ENCODE data around the gene NOS3.
"Not testable (repeated sequence)": the region's sequence is repeated elsewhere in the genome, so short reads cannot be mapped to it uniquely, and the experiment has no call there.

NOS3 gene

DNA sequence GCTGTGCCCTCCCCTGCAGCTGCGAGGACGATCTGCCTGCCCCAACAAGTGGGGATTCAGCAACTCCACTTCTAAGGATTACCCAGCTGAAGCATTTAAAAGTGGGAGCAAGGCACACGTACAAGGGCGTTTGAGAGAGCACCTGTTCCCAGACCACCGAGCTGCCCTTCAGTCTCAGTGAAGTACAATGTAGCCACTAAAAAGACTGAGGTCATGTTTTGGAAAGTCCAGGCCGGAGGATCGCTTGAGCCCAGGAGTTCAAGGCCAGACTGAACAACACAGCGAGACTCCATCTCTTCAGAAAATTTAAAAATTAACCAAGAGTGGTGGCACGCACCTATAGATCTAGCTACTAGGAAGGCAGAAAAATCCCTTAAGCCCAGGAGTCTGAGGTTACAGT, 14.7 kb downstream of the NOS3 start:
- no peak for DNase-seq

DNA sequence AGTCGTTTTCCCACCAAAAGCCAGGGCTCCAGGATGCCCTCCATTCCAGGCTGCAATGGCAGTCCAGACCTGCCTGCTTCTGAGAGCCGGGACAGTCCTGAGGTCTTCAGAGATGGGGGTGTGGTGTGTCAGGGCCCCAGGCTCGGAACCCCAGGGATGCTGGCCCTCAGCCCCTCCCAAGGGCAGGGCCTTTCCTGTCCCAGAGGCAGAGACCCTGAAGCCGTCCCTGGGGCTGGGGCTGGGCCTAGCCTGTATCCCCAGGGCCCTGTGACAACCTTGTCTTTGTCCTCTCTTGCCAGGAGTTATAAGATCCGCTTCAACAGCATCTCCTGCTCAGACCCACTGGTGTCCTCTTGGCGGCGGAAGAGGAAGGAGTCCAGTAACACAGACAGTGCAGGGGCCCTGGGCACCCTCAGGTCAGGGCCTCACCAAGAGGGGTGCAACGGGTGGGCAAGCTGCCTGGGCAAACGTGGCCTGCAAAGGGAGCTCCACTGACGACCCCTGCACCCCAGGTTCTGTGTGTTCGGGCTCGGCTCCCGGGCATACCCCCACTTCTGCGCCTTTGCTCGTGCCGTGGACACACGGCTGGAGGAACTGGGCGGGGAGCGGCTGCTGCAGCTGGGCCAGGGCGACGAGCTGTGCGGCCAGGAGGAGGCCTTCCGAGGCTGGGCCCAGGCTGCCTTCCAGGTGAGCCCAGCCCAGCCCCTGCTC, 15.9 kb downstream of the NOS3 start:
- no peak for DNase-seq

DNA sequence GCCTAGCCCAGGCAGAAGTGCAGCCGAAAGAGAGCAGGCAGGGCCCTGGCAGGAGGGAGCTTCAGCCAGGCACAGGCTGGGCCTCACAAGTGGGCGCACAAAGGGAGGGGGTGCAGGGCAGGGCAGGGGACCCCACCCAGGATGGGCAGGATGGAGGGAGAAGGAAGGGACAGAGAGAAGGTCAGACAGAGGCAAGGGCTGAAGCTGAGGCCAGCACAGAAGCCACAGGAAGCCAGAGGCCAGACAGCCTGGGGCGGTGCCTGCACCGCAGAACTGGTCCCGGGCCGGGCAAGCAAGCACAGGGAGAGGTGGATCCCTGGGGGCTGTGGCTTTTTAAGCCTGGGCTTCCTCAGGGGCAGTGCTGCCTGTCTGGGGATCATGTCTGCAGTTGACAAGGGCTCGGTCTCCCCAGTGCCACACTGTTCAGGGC, 16.7 kb downstream of the NOS3 start:
- DNase-seq: no peak

DNA sequence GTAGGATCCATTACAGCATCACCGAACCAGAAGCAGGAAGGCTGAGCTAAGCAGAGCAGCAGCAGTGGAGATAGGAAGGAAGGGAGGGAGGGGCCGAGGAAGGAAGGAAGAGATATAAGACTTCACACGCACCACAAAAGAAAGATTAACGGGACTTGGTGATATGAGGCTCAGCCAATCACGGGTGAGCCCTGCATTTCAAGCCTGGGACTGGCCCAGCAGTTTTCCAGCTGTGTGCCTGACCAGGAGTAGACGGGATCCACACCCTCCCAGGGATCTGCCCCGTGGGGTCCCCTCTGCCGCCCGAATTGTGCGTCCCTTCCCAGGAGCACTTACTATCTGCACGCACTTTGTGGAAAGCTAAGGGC, 17.3 kb downstream of the NOS3 start:
- DNase-seq: no peak

DNA sequence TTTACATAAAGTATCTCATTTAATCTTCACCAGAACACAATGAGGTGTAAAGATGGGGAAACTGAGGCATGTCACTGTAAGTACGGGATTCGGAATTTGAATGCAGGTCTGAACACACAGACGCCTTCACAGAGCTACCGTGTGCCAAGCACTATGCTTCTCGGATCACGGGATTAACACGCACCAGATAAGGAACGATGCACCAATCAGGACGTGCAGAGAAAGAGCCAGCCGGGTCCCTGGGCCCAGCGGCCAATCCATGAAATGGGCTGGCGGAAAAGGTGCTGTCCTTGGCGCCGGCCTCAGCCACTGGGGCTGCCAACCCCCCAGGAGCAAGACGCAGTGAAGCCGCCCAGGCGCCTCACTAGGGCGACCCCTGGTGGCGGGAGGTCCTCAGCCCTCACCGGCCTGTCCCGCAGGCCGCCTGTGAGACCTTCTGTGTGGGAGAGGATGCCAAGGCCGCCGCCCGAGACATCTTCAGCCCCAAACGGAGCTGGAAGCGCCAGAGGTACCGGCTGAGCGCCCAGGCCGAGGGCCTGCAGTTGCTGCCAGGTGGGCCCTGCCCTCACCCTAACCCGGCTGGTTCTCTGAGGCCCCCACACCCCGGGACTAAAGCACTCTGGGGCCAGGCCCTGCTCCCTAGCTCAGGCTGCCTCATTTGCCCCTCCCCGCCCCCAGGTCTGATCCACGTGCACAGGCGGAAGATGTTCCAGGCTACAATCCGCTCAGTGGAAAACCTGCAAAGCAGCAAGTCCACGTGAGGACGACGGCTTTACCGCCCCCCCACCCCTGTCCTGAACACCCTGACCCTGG, 17.9 kb downstream of the NOS3 start:
- DNase-seq: peak; percentile 66 to 85

DNA sequence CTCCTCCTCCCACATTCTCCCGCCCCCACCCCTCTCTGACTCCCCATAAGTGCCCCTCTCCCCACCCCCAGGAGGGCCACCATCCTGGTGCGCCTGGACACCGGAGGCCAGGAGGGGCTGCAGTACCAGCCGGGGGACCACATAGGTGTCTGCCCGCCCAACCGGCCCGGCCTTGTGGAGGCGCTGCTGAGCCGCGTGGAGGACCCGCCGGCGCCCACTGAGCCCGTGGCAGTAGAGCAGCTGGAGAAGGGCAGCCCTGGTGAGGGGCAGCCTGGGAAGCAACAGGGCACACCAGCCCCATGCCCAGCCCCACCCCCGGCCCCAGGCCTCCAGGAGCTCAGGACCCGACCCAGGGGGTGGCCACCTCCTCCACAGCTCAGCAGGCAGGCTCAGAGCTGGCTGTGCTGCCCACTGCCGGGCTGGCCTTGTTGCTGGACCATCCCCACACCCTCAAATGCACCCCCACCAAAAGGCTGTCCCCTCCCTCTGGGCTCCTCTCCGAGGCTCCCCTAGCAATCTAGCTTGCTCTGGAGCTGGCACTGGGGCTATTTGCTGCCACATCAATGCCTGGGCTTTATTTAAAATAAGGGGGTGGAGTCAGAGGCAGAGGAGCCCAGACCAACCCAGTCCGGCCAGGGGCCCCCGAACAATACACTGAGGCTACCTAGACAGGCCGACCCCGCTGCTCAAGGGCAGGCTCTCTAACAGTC, 18.7 kb downstream of the NOS3 start:
- no peak for DNase-seq

DNA sequence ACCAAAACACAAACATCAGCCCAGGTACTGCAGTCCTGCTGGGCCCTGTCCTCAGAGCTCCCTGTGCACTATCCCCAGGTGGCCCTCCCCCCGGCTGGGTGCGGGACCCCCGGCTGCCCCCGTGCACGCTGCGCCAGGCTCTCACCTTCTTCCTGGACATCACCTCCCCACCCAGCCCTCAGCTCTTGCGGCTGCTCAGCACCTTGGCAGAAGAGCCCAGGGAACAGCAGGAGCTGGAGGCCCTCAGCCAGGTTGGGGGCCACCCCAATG, 19.2 kb downstream of the NOS3 start:
- DNase-seq: no peak

DNA sequence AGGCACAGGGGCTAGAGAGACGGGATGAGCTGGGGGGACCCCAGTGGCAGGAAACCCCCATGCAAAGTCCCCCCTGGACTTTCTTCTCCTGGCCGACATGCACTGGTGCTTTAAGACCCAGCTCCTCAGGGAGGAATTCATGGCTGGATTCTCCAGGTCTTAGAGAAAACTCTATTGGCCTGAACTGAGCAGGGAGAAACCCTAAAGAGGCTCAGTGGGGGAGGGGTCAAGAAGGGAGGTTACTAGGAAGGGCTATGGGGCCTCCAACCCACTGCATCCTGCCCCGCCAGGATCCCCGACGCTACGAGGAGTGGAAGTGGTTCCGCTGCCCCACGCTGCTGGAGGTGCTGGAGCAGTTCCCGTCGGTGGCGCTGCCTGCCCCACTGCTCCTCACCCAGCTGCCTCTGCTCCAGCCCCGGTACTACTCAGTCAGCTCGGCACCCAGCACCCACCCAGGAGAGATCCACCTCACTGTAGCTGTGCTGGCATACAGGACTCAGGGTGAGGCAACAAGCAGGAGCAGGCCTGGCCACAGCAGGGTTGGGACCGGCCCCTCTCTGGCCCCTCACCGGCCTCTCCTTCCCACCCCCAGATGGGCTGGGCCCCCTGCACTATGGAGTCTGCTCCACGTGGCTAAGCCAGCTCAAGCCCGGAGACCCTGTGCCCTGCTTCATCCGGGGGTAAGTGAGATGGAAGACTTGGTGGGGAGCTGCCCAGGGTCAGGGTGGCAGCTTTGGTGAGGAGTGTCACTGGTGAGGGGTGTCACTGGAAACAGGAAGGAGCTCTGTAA, 19.7 kb downstream of the NOS3 start:
- DNase-seq: no peak

DNA sequence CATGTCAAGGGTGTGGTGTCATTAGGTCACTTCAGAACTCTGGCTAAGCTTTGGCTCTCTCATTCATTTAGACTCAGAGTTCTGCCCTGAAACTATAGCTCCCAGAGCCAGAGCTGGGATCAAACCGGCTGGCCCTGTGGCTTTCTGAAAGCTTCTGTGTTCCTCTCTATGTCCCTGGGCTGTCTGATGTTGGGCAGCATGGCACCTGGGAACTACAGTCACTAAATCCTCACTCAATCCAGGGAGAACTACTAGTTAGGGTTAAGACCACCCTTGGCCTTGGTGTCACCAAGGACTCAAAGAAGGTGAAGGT, 20.2 kb downstream of the NOS3 start:
- no peak for DNase-seq

DNA sequence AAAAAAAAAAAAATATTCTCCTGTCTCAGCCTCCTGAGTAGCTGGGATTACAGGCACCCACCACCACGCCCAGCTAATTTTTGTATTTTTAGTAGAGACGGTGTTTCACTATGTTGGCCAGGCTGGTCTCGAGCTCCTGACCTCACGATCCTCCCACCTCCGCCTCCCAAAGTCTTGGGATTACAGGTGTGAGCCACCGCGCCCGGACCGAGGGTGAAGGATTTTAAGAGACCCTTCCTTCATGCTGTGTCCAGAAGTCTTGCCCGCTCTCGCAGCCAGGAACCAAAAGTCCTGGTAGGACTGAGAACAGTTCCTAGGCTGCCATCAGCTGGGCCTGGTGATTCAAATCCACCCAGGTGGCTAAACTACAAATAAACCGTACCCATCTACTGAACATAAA, 20.8 kb downstream of the NOS3 start:
- DNase-seq: not testable (repeated sequence)

DNA sequence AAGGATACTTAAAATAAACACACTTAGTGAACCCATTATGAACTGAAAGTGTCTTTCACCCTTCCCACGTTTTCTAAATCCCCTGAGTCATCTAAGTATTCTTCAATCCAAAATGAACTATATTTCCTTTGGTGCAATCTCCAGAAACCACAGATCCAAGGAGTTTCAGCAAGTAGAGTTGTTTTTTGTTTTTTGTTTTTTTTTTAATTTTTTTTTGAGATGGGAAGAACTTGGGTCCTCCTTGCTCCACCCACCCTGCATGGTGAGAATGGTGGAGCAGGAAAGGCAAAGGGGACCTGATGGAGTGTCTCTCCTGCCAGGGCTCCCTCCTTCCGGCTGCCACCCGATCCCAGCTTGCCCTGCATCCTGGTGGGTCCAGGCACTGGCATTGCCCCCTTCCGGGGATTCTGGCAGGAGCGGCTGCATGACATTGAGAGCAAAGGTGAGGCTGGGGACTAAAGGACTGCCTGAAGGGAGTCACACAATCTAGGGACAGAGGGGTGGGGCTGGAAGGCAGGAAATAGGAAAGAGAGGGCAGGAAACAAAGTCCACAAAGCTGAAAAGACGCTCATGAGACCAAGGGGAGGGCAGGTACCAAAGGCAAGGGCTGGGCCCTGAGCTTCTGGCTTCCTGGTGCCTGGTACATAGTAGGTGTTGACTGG, 21.3 kb downstream of the NOS3 start:
- DNase-seq: no peak

DNA sequence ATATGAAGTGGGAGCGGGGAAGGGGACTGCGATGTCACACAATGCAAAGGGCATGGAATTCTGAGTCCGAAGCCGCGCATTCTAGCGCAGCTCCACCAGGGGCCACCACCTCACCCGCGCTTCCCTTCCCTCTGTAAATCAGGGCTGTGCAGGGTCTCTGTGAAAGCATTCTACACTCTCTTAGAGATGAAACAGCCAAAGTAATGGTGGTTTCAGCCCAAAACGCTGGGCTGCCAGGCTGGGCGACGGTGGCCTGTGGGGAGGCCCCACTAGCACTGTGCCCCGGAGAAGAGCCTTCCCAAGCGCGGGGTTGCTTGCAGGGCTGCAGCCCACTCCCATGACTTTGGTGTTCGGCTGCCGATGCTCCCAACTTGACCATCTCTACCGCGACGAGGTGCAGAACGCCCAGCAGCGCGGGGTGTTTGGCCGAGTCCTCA, 22.1 kb downstream of the NOS3 start:
- DNase-seq: no peak

DNA sequence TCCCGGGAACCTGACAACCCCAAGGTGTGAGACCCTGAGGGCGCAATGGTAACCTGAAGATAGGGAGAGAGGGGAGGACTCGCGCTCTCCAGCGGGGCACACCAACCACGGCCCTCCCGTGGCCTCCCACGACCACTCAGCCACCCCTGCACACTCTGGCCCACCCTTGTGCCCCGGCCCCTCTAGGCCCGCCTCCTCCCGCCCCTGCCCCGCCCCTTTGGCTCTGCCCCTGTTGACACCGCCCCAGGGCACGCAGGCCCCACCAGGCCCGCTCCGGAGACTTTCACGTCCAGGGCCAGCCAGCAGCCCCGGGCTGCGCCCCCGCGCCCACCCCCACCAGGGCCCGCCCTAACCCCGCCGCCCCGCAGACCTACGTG, 22.5 kb downstream of the NOS3 start:
- DNase-seq: no peak

DNA sequence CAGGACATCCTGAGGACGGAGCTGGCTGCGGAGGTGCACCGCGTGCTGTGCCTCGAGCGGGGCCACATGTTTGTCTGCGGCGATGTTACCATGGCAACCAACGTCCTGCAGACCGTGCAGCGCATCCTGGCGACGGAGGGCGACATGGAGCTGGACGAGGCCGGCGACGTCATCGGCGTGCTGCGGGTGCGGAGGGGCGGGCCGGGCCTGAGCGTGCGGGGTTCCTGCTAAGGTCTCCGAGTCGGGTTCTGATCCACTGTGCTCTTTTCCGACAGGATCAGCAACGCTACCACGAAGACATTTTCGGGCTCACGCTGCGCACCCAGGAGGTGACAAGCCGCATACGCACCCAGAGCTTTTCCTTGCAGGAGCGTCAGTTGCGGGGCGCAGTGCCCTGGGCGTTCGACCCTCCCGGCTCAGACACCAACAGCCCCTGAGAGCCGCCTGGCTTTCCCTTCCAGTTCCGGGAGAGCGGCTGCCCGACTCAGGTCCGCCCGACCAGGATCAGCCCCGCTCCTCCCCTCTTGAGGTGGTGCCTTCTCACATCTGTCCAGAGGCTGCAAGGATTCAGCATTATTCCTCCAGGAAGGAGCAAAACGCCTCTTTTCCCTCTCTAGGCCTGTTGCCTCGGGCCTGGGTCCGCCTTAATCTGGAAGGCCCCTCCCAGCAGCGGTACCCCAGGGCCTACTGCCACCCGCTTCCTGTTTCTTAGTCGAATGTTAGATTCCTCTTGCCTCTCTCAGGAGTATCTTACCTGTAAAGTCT, 23.1 kb downstream of the NOS3 start:
- peak; percentile 73 to 82 for DNase-seq

DNA sequence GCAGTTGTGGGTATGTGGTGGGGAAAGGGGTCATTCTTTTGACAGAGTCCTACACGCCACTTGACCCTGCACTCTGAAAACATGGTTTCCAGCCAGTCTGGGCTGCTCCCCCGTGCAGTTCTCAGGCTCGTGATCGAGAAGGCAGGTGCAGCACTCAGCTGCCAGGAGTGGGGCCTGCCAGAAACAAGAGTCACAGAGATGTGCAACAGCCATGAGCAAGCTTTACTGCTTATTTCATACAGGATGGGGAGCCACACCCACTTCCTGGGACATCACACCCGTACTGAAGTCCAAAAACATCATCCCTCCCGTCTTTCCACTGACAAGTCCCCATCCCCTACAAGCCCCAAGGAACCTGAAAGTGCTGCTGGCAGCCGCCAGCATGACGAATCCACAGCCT, 24.1 kb downstream of the NOS3 start:
- DNase-seq: peak in 1 of 2 experiments; percentile 29

DNA sequence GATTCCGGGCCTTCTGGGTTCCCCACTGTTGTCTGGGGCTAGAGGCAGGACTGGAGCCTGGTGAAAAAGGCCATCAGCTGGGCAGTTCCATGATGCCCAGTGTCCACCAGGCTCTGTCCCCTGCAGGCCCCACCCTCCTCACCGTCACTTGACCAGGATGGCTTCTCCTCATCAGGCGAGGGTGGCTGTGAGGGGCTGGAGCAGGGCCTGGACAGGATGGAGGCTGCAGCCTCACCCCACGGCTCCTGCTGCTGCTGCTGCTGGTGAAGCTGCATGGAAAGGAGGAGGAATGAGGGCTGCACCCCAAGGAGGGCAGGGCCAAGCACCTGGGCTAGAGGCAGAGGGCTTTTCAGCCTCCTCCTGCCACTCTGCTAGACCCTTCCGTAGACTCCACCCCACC, 25.1 kb downstream of the NOS3 start:
- no peak for DNase-seq

DNA sequence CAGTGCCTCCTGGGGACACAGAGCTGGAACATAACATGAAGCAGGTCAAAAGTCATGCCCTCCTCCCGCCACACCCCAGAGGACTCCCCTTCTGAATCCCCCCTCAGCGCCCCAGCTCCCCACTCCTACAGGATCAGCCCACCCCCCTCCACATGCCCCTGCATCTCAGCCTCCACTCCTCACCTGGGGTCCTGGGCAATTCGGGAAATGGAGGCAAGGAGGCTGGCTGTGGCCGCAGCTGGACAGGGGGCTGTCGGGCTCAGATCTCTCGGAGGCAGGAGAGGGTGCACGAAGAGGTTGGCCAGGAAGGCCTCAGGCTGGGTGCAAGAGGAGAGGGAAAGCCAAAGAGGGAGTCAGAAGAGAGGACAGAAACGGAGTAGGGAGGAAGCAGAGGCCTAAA, 25.7 kb downstream of the NOS3 start:
- DNase-seq: no peak

DNA sequence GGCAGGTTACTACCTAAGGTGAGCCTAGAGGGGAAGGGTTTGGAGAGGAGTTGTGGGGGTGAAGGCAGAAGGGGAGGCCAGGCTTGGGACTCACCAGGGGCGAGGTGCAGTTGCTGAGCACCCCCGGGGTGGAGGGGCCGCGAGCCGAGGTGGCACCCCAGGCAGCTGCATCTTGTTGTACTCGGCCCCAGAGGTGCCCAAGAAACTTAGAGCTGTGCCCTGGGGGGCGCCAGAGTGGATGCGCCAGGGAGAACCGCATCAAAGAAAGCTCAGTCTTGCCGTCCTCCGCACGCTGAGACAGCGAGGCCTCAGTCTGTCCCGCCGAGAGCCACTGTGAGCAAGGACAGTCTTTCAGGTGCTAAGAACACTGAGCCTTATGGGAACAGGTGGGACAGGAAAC, 26.1 kb downstream of the NOS3 start:
- no peak for DNase-seq

DNA sequence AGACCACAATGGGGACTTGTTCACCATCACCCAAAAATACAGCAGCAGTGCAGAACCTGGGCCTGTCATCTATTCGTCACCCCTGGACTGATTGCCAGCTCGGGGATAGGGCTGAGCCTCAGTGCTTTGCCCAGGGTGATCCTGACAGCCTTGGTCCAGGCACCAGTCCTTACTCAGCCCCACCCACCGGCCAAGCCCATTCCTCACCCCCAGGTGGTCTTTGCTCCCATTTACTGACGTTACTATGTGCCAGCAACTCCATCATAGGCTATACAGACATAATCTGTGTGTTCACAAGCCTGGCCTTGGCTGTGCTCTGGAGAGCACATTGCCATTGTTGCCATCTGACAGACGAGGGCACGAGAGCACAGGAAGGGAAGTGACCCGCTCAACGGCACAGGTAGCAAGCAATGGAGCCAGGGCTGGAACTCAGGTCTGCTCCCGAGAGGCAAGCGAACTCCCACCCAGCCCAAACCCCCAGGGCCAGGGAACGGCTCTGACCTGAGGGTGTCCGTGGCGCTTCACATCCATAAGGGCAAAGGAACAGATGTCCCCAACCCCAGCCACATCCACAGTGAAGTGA, 26.6 kb downstream of the NOS3 start:
- DNase-seq: no peak

DNA sequence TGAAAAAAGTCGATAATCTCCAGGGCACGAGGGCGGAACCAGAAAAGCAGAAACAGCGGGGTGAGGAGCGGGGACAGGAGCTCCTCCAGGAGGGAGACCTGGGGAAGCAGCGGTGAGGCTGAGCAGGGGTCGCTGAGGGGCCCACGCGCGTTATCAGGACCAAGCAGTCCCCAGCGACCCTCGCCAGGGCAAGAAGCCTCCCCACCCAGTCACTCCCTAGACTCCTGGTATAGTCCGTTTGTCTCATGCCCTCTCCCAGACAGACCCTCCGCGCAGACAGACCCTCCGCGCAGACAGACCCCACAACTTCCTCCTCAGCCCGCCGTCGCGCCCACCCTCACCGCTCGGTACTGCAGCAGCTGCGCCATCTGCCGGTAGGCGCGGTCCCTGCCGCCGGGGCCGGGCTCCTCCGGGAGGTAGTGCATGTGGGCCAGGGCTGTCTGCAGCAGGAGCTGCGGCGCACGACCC, 27.2 kb downstream of the NOS3 start:
- peak; percentile 76 to 87 for DNase-seq

DNA sequence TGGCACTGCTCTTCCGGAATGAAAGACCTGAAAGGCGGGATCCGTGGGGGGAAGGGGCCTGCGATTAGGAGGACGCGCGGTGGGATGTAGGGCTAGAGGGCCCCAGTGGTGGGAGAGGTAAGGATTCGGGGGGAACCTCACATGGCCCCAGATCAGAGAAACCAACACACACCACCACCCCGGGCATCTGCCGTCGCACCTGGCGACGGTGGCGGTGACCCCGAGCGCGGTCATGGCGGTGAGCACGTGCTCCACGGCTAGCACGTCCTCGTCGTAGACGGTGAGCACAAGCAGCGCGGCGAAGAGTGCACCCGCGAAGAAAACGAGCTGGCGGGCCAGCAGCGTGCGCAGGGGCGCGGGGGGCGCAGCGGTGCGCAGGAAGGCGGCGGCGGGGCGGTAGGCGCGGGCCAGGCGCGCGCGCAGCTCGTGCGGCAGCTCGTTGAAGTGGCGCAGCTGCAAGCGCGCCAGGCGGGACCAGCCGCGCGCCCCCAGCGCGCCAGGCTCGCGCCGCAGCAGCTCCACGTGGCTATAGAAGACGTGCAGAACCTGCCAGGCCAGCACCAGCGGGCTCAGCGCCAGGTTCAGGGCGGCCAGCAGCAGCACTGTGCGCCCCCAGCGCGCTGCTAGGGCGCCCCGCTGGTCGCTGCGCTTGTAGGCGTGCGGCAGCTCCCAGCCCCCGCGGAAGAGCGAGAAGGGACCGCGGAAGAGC, 27.8 kb downstream of the NOS3 start:
- DNase-seq: peak in 1 of 2 experiments; percentile 34

Data from stimulated activated CD4-positive, alpha-beta T cell treated with anti-CD3 and anti-CD28 coated beads, Interleukin-4, amount 100 ng/mL, for 4 hours (primary cell).